SK-N-SH treated with all-trans-retinoic acid at 6 μM for 48 hours (cell line): Measurements from ENCODE around the gene TLL1.

Source experiments
- ATAC-seq: fragments of 200-7000 bp; cut with Tn5 transposase; 3 replicates; pipeline ENCODE4 v1.9.1; 2020; ENCODE audit warnings: mild to moderate bottlenecking, moderate library complexity
- ARNTL ChIP-seq: fragments of 450-650 bp; formaldehyde crosslinking; IDR thresholded peaks from 2 replicates; pipeline ENCODE4 v1.5.0; 2020; ENCODE audit warnings: low read depth, mild to moderate bottlenecking, moderate library complexity, borderline replicate concordance
- BACH2 ChIP-seq: fragments of 250-450 bp; sonication (Bioruptor Pico); IDR thresholded peaks from 2 replicates; pipeline ENCODE4 v1.9.0; 2021; ENCODE audit warnings: mild to moderate bottlenecking, borderline replicate concordance
- ESRRG ChIP-seq: fragments of 250-450 bp; sonication (Bioruptor Pico); IDR thresholded peaks from 2 replicates; pipeline ENCODE4 v1.6.1; 2021; ENCODE audit warnings: mild to moderate bottlenecking
- GLIS3 ChIP-seq: fragments of 250-450 bp; sonication (Bioruptor Pico); IDR thresholded peaks from 2 replicates; pipeline ENCODE4 v1.5.0; 2020; ENCODE audit warnings: mild to moderate bottlenecking, moderate library complexity
- ISL1 ChIP-seq: fragments of 250-450 bp; sonication (Bioruptor Pico); IDR thresholded peaks from 2 replicates; pipeline ENCODE4 v2.1.2; 2022; ENCODE audit warnings: mild to moderate bottlenecking, moderate library complexity
- OSR1 ChIP-seq: fragments of 250-450 bp; sonication (Bioruptor Pico); IDR thresholded peaks from 2 replicates; pipeline ENCODE4 v1.8.0; 2022; ENCODE audit warnings: moderate library complexity, mild to moderate bottlenecking, inconsistent platforms
- POU6F1 ChIP-seq: fragments of 250-450 bp; sonication (Bioruptor Pico); IDR thresholded peaks from 2 replicates; pipeline ENCODE4 v1.8.0; 2021; ENCODE audit warnings: low read depth, mild to moderate bottlenecking, moderate library complexity, borderline replicate concordance
- PPARA ChIP-seq: fragments of 250-450 bp; sonication (Bioruptor Pico); IDR thresholded peaks from 2 replicates; pipeline ENCODE4 v1.5.0; 2020; ENCODE audit warnings: mild to moderate bottlenecking, borderline replicate concordance
- RARB ChIP-seq: fragments of 250-450 bp; sonication (Bioruptor Pico); IDR thresholded peaks from 2 replicates; pipeline ENCODE4 v1.8.0; 2021; ENCODE audit warnings: mild to moderate bottlenecking, moderate library complexity
- SNAI2 ChIP-seq: fragments of 250-450 bp; sonication (Bioruptor Pico); IDR thresholded peaks from 2 replicates; pipeline ENCODE4 v1.5.0; 2020; ENCODE audit warnings: mild to moderate bottlenecking, moderate library complexity
- TCF4 ChIP-seq: fragments of 250-450 bp; sonication (Bioruptor Pico); IDR thresholded peaks from 2 replicates; pipeline ENCODE4 v1.8.0; 2021; ENCODE audit warnings: mild to moderate bottlenecking, moderate library complexity, borderline replicate concordance
- TOX ChIP-seq: fragments of 250-450 bp; sonication (Bioruptor Pico); IDR thresholded peaks from 2 replicates; pipeline ENCODE4 v1.8.0; 2021; ENCODE audit warnings: mild to moderate bottlenecking, moderate library complexity, borderline replicate concordance
- TSHZ2 ChIP-seq: fragments of 250-450 bp; sonication (Bioruptor Pico); IDR thresholded peaks from 2 replicates; pipeline ENCODE4 v1.5.0; 2020; ENCODE audit warnings: mild to moderate bottlenecking, moderate library complexity
- ZC3H10 ChIP-seq: fragments of 250-450 bp; sonication (Bioruptor Pico); IDR thresholded peaks from 2 replicates; pipeline ENCODE4 v1.5.1; 2021; ENCODE audit warnings: mild to moderate bottlenecking, moderate library complexity
- ZFP3 ChIP-seq: fragments of 250-450 bp; sonication (Bioruptor Pico); IDR thresholded peaks from 2 replicates; pipeline ENCODE4 v1.5.0; 2020; ENCODE audit warnings: mild to moderate bottlenecking, moderate library complexity
- ZNF70 ChIP-seq: fragments of 450-650 bp; formaldehyde crosslinking; IDR thresholded peaks from 2 replicates; pipeline ENCODE4 v1.5.0; 2020; ENCODE audit warnings: mild to moderate bottlenecking, moderate library complexity
- ZNF8 ChIP-seq: fragments of 450-650 bp; formaldehyde crosslinking; IDR thresholded peaks from 2 replicates; pipeline ENCODE4 v1.5.0; 2020; ENCODE audit warnings: mild to moderate bottlenecking, moderate library complexity
- TF ChIP-seq, protein P1 (sequence below): fragments of 250-450 bp; sonication (Bioruptor Pico); IDR thresholded peaks from 2 replicates; pipeline ENCODE4 v1.5.1; 2021; ENCODE audit warnings: mild to moderate bottlenecking, moderate library complexity
- TF ChIP-seq, protein P2 (sequence below): fragments of 250-450 bp; sonication (Bioruptor Pico); IDR thresholded peaks from 2 replicates; pipeline ENCODE4 v1.5.1; 2020; ENCODE audit warnings: low read depth, mild to moderate bottlenecking, moderate library complexity
- TF ChIP-seq, protein P3 (sequence below): fragments of 250-450 bp; sonication (Bioruptor Pico); IDR thresholded peaks from 2 replicates; pipeline ENCODE4 v1.8.0; 2020; ENCODE audit warnings: mild to moderate bottlenecking, moderate library complexity, borderline replicate concordance

Gene TLL1

DNA sequence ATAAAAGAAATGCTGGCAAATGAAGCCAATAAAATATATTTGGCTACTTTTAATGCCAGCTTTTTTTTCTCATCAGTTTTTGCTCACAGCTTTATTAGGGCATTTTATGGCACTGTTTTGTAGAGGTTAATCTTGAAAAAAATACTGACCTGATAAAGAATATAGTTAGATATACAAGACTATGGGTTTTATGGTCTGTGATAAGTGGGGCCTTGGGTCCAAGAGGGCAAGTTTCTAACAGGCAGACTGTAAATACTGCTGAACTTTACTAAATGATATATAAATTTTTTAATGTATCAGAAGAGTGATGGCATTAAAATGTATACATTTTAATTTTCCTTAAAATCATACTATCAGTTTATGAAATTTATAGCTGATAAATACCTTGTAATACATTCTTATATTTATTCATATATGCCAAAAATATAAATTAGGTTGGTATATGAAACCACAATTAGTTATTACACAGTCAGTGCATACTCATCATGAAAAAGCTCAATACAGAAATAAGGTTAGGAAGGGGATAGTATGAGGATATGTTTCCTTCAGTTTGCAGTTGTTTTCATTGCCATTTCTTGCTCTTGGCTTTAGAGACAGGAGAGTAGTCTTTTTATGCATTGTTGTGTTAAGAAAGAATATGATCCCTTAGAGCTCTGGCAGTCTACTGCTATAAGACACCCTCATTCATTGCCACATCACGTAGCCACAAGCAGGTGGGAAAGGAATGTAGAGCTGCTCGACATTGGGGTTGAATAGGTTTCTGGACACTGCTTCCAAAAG is 146.6 kb downstream of the TLL1 start:
- no peak for ATAC-seq
- no peak for TF ChIP-seq TOX (CRISPR knock-in tag)
- TF ChIP-seq ARNTL (CRISPR knock-in tag) = no peak
- no peak for TF ChIP-seq ZFP3 (CRISPR knock-in tag)
- TF ChIP-seq POU6F1 = no peak
- no peak for TF ChIP-seq OSR1
- TF ChIP-seq TCF4 = no peak
- TF ChIP-seq, all 23 proteins: peak for 0

- TF ChIP-seq, protein P1, sequence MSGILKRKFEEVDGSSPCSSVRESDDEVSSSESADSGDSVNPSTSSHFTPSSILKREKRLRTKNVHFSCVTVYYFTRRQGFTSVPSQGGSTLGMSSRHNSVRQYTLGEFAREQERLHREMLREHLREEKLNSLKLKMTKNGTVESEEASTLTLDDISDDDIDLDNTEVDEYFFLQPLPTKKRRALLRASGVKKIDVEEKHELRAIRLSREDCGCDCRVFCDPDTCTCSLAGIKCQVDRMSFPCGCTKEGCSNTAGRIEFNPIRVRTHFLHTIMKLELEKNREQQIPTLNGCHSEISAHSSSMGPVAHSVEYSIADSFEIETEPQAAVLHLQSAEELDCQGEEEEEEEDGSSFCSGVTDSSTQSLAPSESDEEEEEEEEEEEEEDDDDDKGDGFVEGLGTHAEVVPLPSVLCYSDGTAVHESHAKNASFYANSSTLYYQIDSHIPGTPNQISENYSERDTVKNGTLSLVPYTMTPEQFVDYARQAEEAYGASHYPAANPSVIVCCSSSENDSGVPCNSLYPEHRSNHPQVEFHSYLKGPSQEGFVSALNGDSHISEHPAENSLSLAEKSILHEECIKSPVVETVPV (CRISPR knock-in tag) = no peak
- TF ChIP-seq, protein P2, sequence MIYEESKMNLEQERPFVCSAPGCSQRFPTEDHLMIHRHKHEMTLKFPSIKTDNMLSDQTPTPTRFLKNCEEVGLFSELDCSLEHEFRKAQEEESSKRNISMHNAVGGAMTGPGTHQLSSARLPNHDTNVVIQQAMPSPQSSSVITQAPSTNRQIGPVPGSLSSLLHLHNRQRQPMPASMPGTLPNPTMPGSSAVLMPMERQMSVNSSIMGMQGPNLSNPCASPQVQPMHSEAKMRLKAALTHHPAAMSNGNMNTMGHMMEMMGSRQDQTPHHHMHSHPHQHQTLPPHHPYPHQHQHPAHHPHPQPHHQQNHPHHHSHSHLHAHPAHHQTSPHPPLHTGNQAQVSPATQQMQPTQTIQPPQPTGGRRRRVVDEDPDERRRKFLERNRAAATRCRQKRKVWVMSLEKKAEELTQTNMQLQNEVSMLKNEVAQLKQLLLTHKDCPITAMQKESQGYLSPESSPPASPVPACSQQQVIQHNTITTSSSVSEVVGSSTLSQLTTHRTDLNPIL (CRISPR knock-in tag) = no peak
- TF ChIP-seq ISL1 (CRISPR knock-in tag) = no peak
- no peak for TF ChIP-seq ZNF8 (CRISPR knock-in tag)
- no peak for TF ChIP-seq SNAI2
- no peak for TF ChIP-seq BACH2 (CRISPR knock-in tag)
- TF ChIP-seq, protein P3, sequence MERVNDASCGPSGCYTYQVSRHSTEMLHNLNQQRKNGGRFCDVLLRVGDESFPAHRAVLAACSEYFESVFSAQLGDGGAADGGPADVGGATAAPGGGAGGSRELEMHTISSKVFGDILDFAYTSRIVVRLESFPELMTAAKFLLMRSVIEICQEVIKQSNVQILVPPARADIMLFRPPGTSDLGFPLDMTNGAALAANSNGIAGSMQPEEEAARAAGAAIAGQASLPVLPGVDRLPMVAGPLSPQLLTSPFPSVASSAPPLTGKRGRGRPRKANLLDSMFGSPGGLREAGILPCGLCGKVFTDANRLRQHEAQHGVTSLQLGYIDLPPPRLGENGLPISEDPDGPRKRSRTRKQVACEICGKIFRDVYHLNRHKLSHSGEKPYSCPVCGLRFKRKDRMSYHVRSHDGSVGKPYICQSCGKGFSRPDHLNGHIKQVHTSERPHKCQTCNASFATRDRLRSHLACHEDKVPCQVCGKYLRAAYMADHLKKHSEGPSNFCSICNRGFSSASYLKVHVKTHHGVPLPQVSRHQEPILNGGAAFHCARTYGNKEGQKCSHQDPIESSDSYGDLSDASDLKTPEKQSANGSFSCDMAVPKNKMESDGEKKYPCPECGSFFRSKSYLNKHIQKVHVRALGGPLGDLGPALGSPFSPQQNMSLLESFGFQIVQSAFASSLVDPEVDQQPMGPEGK = no peak
- TF ChIP-seq GLIS3 (CRISPR knock-in tag) = no peak
- TF ChIP-seq RARB = no peak
- no peak for TF ChIP-seq ARNTL (CRISPR knock-in tag)
- no peak for TF ChIP-seq TSHZ2 (CRISPR knock-in tag)
- no peak for TF ChIP-seq ZFP3 (CRISPR knock-in tag)
- TF ChIP-seq POU6F1 = no peak
- TF ChIP-seq OSR1 = no peak
- TF ChIP-seq ESRRG (CRISPR knock-in tag) = no peak
- no peak for TF ChIP-seq PPARA
- TF ChIP-seq TOX (CRISPR knock-in tag) = no peak
- no peak for TF ChIP-seq ZNF70 (CRISPR knock-in tag)
- no peak for TF ChIP-seq ZC3H10 (CRISPR knock-in tag)
- ATAC-seq = no peak
Observed at GRCh38 chr4:166021617-166022016, 148.6 kb downstream of the TLL1 start.
